CD4-positive, alpha-beta T cell (primary cell): ENCODE results near the gene CHP1. TPM values are rescaled to one million over a fixed set of nuclear protein-coding genes. Genes with fewer than 3 reads are reported as not detected.

Source experiments
- ATAC-seq: fragments of 200-7000 bp; cut with Tn5 transposase; one replicate; pipeline ENCODE4 v1.10.0; 2022; ENCODE audit warnings: mild to moderate bottlenecking; ENCODE audit not compliant: poor library complexity
- CTCF ChIA-PET: fragments of 350-600 bp; sonication (Branson Sonifier 250); formaldehyde crosslinking; loops from one replicate; lab custom pipeline; 2021; ENCODE audit warnings: antibody characterized with exemption, inconsistent platforms; lab: Charles Lee
- POLR2A ChIA-PET: fragments of 350-600 bp; sonication (Branson Sonifier 250); formaldehyde crosslinking; loops from one replicate; lab custom pipeline; 2021; ENCODE audit warnings: antibody characterized with exemption, inconsistent platforms; lab: Charles Lee
- DNase-seq, 14 experiments: peaks; one replicate each; pipeline ENCODE4 v3.0.0-alpha.2; 2013 to 2020; ENCODE audit warnings: mixed read lengths in 2 of 14
- H3K27ac ChIP-seq, 2 donors: one replicate each; pipeline versions ENCODE4 v1.5.1 to v1.7.0; 2013; ENCODE audit warnings: low read length in 2 of 2, low read depth in 1 of 2, mild to moderate bottlenecking in 1 of 2
- H3K27me3 ChIP-seq, 2 experiments: 1 replicate in 1 of 2; 2 replicates in 1 of 2; pipeline versions ENCODE4 v1.6.1 to v1.7.0; 2013; ENCODE audit warnings: low read length in 2 of 2, control low read depth in 1 of 2, mild to moderate bottlenecking in 1 of 2, moderate library complexity in 1 of 2; ENCODE audit not compliant: insufficient read depth in 2 of 2, control insufficient read depth in 1 of 2
- H3K36me3 ChIP-seq: one replicate; pipeline ENCODE4 v1.6.1; 2013; ENCODE audit warnings: low read length, control low read depth; ENCODE audit not compliant: insufficient read depth
- H3K4me1 ChIP-seq: one replicate; pipeline ENCODE4 v1.6.1; 2013; ENCODE audit warnings: low read length, control low read depth; ENCODE audit not compliant: insufficient read depth
- H3K4me3 ChIP-seq: one replicate; pipeline ENCODE4 v1.5.1; 2013; ENCODE audit warnings: mild to moderate bottlenecking, low read length, moderate library complexity
- H3K9me3 ChIP-seq, 2 experiments: 1 replicate in 1 of 2; 2 replicates in 1 of 2; pipeline versions ENCODE4 v1.6.1 to v1.7.0; 2013; ENCODE audit warnings: low read length in 2 of 2, mild to moderate bottlenecking in 2 of 2, control low read depth in 1 of 2, moderate library complexity in 1 of 2; ENCODE audit not compliant: control insufficient read depth in 1 of 2, insufficient read depth in 1 of 2
- H3K27ac Mint-ChIP-seq: one replicate; pipeline ENCODE4 v1.8.0; 2020; ENCODE audit warnings: mixed read lengths
- H3K27me3 Mint-ChIP-seq: one replicate; pipeline ENCODE4 v1.8.0; 2021; ENCODE audit warnings: mixed read lengths
- H3K36me3 Mint-ChIP-seq: one replicate; pipeline ENCODE4 v1.8.0; 2021; ENCODE audit warnings: low read depth, mixed read lengths
- H3K4me1 Mint-ChIP-seq: one replicate; pipeline ENCODE4 v1.8.0; 2021; ENCODE audit warnings: low read depth, mixed read lengths
- H3K4me3 Mint-ChIP-seq: one replicate; pipeline ENCODE4 v1.8.0; 2020; ENCODE audit warnings: mild to moderate bottlenecking, mixed read lengths
- H3K9me3 Mint-ChIP-seq: one replicate; pipeline ENCODE4 v1.8.0; 2020; ENCODE audit warnings: mixed read lengths
- intact Hi-C, 2 experiments: fragments of 100-400 bp; cut with DNase I in 1 of 2; cut with micrococcal nuclease in 1 of 2; formaldehyde crosslinking; loops; one replicate each; pipeline versions ENCODE4 v1.15.1 to v1.9.0; 2023 to 2025; cut with DNase I, micrococcal nuclease
- polyA plus RNA-seq, 2 donors: library from polyadenylated mRNA; unstranded; fragments of 120-200 nt; gene quantifications; one replicate each; pipeline ENCODE4 v1.2.1, GENCODE V29; 2013
- total RNA-seq, 174 experiments: library from RNA in 2 of 174; stranded (reverse) in 2 of 174; gene quantifications; one replicate each; pipeline ENCODE4 v1.2.3 and lab custom pipeline; 2021 to 2026
- TF ChIP-seq, protein P1 (sequence below): fragments of 200-600 bp; IDR thresholded peaks from one replicate; pipeline ENCODE4 v1.8.0; 2022; ENCODE audit warnings: antibody characterized with exemption, mild to moderate bottlenecking

CHP1 gene
- total RNA-seq, result 10 to 100 TPM; 20.7 to 25.5 TPM
- polyA plus RNA-seq (2013, experiment 1 of 2), result 26.7 TPM
- 28.7 TPM for polyA plus RNA-seq (2013, experiment 2 of 2)
- 30.2 to 83.6 (median 51.4) reads per million in 172 experiments for total RNA-seq (lab: John Stamatoyannopoulos, UW)

DNA sequence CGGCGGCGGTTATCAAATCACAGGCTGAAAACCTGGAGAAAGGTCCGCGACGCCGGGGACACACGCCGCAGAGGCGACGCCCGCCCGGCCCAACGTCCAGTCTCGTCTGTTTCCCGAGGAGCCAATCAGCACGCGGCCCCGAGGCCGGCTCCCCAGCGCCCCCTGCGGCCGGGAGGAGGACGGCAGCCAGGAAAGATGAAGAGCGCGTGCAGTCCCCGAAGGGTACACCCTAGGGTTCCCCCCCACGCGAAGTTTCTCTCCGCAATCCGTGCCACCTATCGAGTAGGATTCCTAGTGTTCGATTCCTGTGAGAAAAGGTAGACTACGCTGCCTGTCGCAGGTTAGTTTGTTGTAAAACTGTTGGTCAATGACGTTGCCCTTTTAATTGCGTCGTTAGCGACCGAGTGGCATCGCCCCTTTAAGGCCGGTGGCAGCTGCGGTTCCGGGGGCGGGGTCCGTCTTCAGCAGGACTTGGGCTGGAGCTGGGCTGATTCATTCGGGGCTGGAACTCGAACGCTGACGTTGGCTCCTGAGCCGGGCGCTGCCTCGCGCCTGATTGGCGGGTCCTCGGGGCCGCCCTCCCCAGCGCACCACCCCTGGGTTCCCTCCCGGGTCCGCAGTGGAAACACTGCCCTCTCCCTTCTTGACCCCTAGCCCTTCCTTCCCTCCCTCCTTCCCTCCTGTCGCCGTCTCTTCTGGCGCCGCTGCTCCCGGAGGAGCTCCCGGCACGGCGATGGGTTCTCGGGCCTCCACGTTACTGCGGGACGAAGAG lies at the start of gene CHP1, which contains the start of gene EXD1:
CHP1 (plus strand) TSS at position 619 of the 772 bp plus-strand sequence; CDS start at position 734, 115 bp downstream.
EXD1 (minus strand) TSS at position 108 of the 772 bp plus-strand sequence. CDS start 4,182 bp downstream, outside the sequence.
- Histone ChIP-seq H3K4me1 (peaks cover 20% of the 10 kb centered on the region), H3K27me3 (no peaks in the 10 kb centered on the region), H3K9me3 (no peaks in the 10 kb centered on the region), H3K27ac (peak within 1 kb of the TSS; percentile 54 to 64), H3K36me3 (peaks cover 3% of the 10 kb centered on the region), H3K4me3 (peak within 1 kb of the TSS; percentile 88)
- TF ChIP-seq, protein P1, sequence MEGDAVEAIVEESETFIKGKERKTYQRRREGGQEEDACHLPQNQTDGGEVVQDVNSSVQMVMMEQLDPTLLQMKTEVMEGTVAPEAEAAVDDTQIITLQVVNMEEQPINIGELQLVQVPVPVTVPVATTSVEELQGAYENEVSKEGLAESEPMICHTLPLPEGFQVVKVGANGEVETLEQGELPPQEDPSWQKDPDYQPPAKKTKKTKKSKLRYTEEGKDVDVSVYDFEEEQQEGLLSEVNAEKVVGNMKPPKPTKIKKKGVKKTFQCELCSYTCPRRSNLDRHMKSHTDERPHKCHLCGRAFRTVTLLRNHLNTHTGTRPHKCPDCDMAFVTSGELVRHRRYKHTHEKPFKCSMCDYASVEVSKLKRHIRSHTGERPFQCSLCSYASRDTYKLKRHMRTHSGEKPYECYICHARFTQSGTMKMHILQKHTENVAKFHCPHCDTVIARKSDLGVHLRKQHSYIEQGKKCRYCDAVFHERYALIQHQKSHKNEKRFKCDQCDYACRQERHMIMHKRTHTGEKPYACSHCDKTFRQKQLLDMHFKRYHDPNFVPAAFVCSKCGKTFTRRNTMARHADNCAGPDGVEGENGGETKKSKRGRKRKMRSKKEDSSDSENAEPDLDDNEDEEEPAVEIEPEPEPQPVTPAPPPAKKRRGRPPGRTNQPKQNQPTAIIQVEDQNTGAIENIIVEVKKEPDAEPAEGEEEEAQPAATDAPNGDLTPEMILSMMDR, result peak; percentile 98
- intact Hi-C loops, result loop anchor here (1.0 to 5.0 kb wide), 7 partner anchors 52 to 909 kb away; partner anchors contain the start of genes CHAC1 (in 1 of the 2), INAFM2 (in 1 of the 2), INO80 (in 1 of the 2) and NDUFAF1 (in 1 of the 2)
- Mint-ChIP-seq H3K4me1 (peaks cover 40% of the 10 kb centered on the region), H3K4me3 (peak within 1 kb of the TSS; percentile 93), H3K36me3 (peaks cover 8% of the 10 kb centered on the region), H3K9me3 (no peaks in the 10 kb centered on the region), H3K27me3 (no peaks in the 10 kb centered on the region), H3K27ac (peak within 1 kb of the TSS; percentile 88)
- POLR2A ChIA-PET, result interaction anchor here (0.6 to 2.7 kb wide), 20 partner anchors 10 to 1042 kb away, joined by 3 to 29 read pairs (median 4); partner anchors contain the start of genes CHAC1, EHD4, GANC and INO80
- CTCF ChIA-PET, result interaction anchor here (0.5 to 1.6 kb wide), 11 partner anchors 10 to 336 kb away, joined by 3 to 8 read pairs (median 3); partner anchors contain the start of genes NUSAP1, OIP5, RPAP1 and VPS18
- peak; percentile 93 for ATAC-seq
- peak; percentile 87 to 97 (median 93) for DNase-seq

DNA sequence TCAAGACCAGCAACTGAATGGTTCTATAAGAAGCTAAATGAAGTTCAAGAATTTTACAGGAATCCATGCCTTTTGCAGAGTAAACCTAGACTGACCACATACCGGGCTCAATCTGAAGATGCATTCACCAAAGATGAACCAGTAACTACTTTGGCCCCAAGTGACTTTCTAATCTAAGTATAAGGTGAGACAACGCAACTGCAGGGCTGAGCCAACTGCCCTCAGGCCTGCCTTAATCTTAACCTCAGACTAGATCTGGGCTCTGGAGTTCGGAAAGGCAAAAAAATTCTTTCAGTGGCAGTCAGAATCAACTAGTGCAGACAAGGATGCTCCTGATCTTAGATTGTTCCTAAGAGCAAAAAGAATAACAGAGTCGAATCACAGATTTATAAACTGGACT lies 48.8 kb upstream of the CHP1 start:
- no peaks in the 10 kb centered on the region for H3K9me3 Mint-ChIP-seq
- no peaks in the 10 kb centered on the region for H3K36me3 ChIP-seq
- no peaks in the 10 kb centered on the region for H3K9me3 ChIP-seq
- no peaks in the 10 kb centered on the region for H3K4me1 Mint-ChIP-seq
- CTCF ChIA-PET, result no interaction called here
- DNase-seq (no peak), ATAC-seq (no peak)
- TF ChIP-seq, protein P1, result no peak
- no peak overlapping the region for H3K27ac Mint-ChIP-seq
- intact Hi-C loops, result loop anchor here in 1 of 2 experiments (10.0 kb wide), 1 partner anchor 157 kb away; no protein-coding TSS in a partner anchor
- no peak overlapping the region for H3K27ac ChIP-seq
- H3K27me3 ChIP-seq, result peaks cover 0 to under 1% of the 10 kb centered on the region in 2 experiments
- H3K4me1 ChIP-seq, result no peaks in the 10 kb centered on the region
- POLR2A ChIA-PET, result no interaction called here
- no peak overlapping the region for H3K4me3 ChIP-seq
- peaks cover 5% of the 10 kb centered on the region for H3K27me3 Mint-ChIP-seq
- H3K4me3 Mint-ChIP-seq, result no peak overlapping the region
- no peaks in the 10 kb centered on the region for H3K36me3 Mint-ChIP-seq

DNA sequence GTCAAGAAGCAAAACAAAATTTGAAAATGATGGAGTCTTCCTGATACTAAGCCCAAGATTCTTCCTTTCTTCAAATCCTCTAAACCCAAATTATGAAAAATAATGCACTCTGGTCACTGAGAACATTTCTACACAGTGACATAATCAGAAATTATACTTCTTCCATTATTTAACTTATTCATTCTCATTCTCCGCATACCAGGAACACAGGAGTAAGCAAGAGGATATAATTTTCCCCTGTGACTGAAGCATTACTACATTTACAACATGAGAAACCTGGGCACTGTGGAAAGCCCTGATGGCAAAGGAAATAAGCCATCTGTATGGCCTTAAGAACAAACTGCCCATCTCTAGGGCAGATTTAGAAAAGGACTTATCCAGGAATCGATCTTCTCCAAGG lies 47.5 kb upstream of the CHP1 start:
- Mint-ChIP-seq H3K4me1 (no peaks in the 10 kb centered on the region), H3K36me3 (no peaks in the 10 kb centered on the region), H3K9me3 (no peaks in the 10 kb centered on the region), H3K4me3 (no peak overlapping the region), H3K27ac (no peak overlapping the region), H3K27me3 (peaks cover 5% of the 10 kb centered on the region)
- H3K4me1 ChIP-seq, result no peaks in the 10 kb centered on the region
- TF ChIP-seq, protein P1, result no peak
- ChIA-PET CTCF (interaction anchor here (3.0 kb wide), 1 partner anchor 281 kb away, joined by 23 read pairs; no protein-coding TSS in a partner anchor), POLR2A (no interaction called here)
- ATAC-seq, result no peak
- H3K27ac ChIP-seq, result no peak overlapping the region
- H3K4me3 ChIP-seq, result no peak overlapping the region
- intact Hi-C loops, result loop anchor here in 1 of 2 experiments (10.0 kb wide), 1 partner anchor 159 kb away; no protein-coding TSS in a partner anchor
- H3K36me3 ChIP-seq, result no peaks in the 10 kb centered on the region
- H3K9me3 ChIP-seq, result no peaks in the 10 kb centered on the region
- H3K27me3 ChIP-seq, result no peaks in the 10 kb centered on the region
- no peak for DNase-seq
